Neural crest cell (in vitro differentiated cells): ENCODE results near the gene LIPG. TPM values are rescaled to one million over a fixed set of nuclear protein-coding genes. Genes with fewer than 3 reads are reported as not detected.
A peak's percentile ranks its signal among the peaks of the same experiment; 100 is the strongest.

Experiments used
- DNase-seq: peaks from one replicate; pipeline ENCODE4 v3.0.0; 2021; ENCODE audit warnings: low read depth, mixed read lengths, low spot score
- H3K27ac Mint-ChIP-seq: one replicate; pipeline ENCODE4 v1.8.0; 2021; ENCODE audit warnings: mild to moderate bottlenecking, mixed read lengths; ENCODE audit not compliant: unreplicated experiment
- H3K27me3 Mint-ChIP-seq: 2 replicates; pipeline ENCODE4 v1.8.0; 2021; ENCODE audit warnings: low read depth, mild to moderate bottlenecking, mixed read lengths
- H3K36me3 Mint-ChIP-seq: 2 replicates; pipeline ENCODE4 v1.8.0; 2021; ENCODE audit warnings: low read depth, mild to moderate bottlenecking, mixed read lengths
- H3K4me1 Mint-ChIP-seq: 2 replicates; pipeline ENCODE4 v1.8.0; 2021; ENCODE audit warnings: mixed read lengths
- H3K4me3 Mint-ChIP-seq: one replicate; pipeline ENCODE4 v1.8.0; 2021; ENCODE audit warnings: mild to moderate bottlenecking, mixed read lengths
- H3K9me3 Mint-ChIP-seq: 2 replicates; pipeline ENCODE4 v1.8.0; 2021; ENCODE audit warnings: mixed read lengths
- CTCF ChIP-seq: fragments of 200-600 bp; sonication (generic); conservative IDR thresholded peaks from 2 replicates; pipeline ENCODE4 v1.5.0; 2021; ENCODE audit warnings: antibody characterized with exemption, mild to moderate bottlenecking
- total RNA-seq: library from RNA; stranded (reverse); gene quantifications from 2 replicates; pipeline ENCODE4 v1.2.1, GENCODE V29; 2021

Gene LIPG
- total RNA-seq, 1 donor from 2014 or later: 32.4 TPM

GRCh38 chr18:49619801-49620200 lies 57.9 kb downstream of the LIPG start:
- Mint-ChIP-seq H3K4me1 (peaks cover 50% of the 10 kb centered on the region), H3K36me3 (no peaks in the 10 kb centered on the region), H3K9me3 (no peaks in the 10 kb centered on the region), H3K27me3 (no peaks in the 10 kb centered on the region), H3K27ac (peak overlapping the region; percentile 93), H3K4me3 (peak overlapping the region; percentile 11)
- DNase-seq: no peak
- TF ChIP-seq CTCF: no peak

- H3K36me3 Mint-ChIP-seq: no peaks in the 10 kb centered on the region
- no peak overlapping the region for H3K27ac Mint-ChIP-seq
- H3K4me3 Mint-ChIP-seq: peak overlapping the region; percentile 1
- TF ChIP-seq CTCF: no peak
- no peaks in the 10 kb centered on the region for H3K9me3 Mint-ChIP-seq
- H3K27me3 Mint-ChIP-seq: no peaks in the 10 kb centered on the region
- DNase-seq: no peak
- peaks cover 63% of the 10 kb centered on the region for H3K4me1 Mint-ChIP-seq
Observed at GRCh38 chr18:49621301-49621700, 59.4 kb downstream of the LIPG start.

- Mint-ChIP-seq H3K4me1 (peaks cover 63% of the 10 kb centered on the region), H3K36me3 (no peaks in the 10 kb centered on the region), H3K27me3 (no peaks in the 10 kb centered on the region), H3K9me3 (no peaks in the 10 kb centered on the region), H3K4me3 (peak overlapping the region; percentile 1), H3K27ac (peak overlapping the region; percentile 13)
- TF ChIP-seq CTCF: no peak
- DNase-seq: no peak
Observed at GRCh38 chr18:49621717-49622351, 60.0 kb downstream of the LIPG start.

GRCh38 chr18:49623571-49623970 lies 61.7 kb downstream of the LIPG start:
- no peaks in the 10 kb centered on the region for H3K36me3 Mint-ChIP-seq
- H3K27me3 Mint-ChIP-seq: peaks cover 3% of the 10 kb centered on the region
- H3K27ac Mint-ChIP-seq: no peak overlapping the region
- no peak for DNase-seq
- TF ChIP-seq CTCF: no peak
- H3K4me3 Mint-ChIP-seq: no peak overlapping the region
- no peaks in the 10 kb centered on the region for H3K9me3 Mint-ChIP-seq
- peaks cover 74% of the 10 kb centered on the region for H3K4me1 Mint-ChIP-seq

GRCh38 chr18:49625021-49625691 lies 63.3 kb downstream of the LIPG start:
- Mint-ChIP-seq H3K36me3 (no peaks in the 10 kb centered on the region), H3K4me1 (peaks cover 74% of the 10 kb centered on the region), H3K27ac (no peak overlapping the region), H3K4me3 (no peak overlapping the region), H3K27me3 (peaks cover 3% of the 10 kb centered on the region), H3K9me3 (no peaks in the 10 kb centered on the region)
- no peak for DNase-seq
- TF ChIP-seq CTCF: no peak
